Measurements from ENCODE around the gene PDXP. TPM values are rescaled to one million over a fixed set of nuclear protein-coding genes. Genes with fewer than 3 reads are reported as not detected.

The PDXP gene, protein sequence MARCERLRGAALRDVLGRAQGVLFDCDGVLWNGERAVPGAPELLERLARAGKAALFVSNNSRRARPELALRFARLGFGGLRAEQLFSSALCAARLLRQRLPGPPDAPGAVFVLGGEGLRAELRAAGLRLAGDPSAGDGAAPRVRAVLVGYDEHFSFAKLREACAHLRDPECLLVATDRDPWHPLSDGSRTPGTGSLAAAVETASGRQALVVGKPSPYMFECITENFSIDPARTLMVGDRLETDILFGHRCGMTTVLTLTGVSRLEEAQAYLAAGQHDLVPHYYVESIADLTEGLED
- total RNA-seq (2022; extraction: Qiagen RNA extraction), result 12.2 to 15.2 TPM (median 13.6 TPM) in 5 replicates

DNA sequence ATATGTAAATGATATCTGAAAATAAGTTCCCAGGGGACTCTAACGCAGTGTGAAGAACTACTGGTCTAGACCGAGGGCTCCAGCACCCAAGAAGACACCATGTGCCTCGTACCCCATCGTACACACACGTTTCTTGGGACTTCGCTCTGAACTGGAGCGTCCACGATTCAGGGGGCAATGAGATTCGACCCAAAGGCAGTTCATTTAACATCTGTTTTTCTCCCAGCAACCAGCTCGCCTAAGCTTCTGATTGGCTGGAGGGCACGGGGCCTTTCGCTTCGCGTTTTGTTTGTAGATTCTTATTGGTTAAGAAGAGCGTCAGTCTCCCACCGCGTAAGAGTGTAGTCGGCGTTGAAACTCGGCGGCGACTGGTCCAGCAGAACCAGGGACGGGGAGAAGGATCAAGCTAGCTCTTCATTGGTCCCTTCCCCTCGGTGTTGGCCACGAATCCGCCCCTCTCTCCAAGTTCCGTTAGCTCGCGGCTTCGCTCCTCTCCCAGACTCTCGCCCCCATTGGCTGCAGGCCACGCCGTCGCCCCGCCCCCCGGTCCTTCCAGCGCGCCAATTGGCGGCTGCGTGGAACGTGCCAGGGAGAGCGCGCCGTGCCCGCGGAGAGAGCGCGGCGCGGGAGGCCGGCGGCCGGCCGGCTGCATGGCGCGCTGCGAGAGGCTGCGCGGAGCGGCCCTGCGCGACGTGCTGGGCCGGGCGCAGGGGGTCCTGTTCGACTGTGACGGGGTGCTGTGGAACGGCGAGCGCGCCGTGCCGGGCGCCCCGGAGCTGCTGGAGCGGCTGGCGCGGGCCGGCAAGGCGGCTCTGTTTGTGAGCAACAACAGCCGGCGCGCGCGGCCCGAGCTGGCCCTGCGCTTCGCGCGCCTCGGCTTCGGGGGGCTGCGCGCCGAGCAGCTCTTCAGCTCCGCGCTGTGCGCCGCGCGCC is at the start of gene PDXP:
TSS of gene PDXP (plus strand) at position 591 of the 933 bp plus-strand sequence. CDS start at position 651, 60 bp downstream.

DNA sequence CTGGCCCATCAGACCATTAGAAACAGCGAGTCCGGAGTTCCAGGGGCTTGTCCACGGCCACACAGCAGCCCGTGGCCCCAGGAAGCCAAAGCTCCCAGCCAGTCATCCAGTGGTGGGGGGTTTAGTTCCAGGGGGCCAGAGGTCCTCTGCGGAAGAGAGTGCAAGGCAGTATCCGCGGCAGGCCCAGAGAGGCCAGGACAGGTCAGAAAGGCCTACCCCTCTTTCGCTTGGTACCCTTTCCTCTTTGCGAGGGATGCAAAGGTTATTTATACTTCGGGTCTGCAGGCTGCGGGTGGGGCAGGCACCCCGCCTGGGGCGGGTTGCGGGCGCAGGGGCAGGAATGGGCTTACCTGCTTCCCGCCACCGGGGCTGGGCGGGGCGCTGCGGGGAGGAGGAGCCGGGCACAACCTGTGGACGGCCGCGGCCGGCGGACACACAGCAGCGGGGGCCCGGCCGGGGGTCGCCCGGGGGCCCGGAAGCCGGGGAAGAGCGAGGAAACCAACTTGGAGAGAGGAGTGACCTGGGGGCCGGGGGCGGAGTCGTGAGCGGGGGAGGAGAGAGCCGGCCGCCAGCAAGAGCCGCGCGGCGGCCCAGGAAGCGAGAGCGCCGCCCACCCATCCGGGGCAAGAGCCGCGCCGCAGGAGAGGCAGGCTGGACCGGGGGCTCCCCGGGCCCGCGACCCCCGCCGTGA is 19.3 kb upstream of the PDXP start, which contains the start of gene SH3BP1:
TSS of gene SH3BP1 (plus strand) at position 600 of the 691 bp plus-strand sequence. CDS start 119 bp downstream, outside the sequence.

DNA sequence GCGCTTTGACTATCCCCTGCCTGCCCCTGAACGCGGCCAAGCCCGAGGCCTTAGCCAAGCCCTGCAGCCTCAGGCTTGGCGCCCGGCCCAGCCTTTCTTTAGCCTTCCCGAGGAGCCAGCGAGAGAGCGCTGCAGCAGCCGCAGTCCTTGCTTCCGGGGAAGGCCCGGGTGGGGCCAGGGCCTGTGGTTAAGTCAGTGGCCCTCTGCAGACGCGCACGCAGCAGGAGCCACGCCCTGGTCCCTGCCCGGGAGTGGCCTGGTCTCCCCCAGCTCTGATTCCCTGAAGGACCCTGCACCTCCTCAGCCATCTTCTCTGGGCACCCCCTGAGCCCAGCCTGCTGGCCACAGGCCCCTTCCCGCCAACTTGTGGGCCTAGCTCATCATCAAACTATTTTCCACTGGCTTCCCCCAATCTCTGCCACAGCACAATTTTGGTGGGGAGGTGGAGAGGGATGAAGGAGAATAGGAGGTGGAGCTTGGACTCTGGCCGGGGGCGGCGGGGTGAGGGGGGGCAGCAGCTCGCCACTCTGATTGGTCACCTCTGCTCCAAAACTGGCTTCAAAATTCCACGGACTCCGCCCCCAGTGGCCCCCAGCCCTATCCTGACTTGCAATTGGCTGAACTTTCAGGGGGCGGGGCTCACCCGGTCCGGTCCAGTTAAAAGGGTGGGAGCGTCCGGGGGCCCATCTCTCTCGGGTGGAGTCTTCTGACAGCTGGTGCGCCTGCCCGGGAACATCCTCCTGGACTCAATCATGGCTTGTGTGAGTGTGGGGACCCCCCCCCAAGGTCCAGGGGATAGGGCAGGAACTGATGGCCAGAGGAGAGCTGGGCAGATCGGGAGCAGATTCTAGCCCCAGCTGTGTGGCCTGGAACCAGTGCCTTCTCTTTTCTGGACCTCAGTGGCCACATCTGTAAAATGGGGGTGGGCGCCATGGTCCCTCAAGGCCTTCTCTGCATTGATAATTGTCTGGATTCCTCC is 16.7 kb downstream of the PDXP start, which contains the start of gene LGALS1:
TSS of gene LGALS1 (plus strand) at position 686 of the 979 bp plus-strand sequence. CDS start at position 753, 67 bp downstream.

DNA sequence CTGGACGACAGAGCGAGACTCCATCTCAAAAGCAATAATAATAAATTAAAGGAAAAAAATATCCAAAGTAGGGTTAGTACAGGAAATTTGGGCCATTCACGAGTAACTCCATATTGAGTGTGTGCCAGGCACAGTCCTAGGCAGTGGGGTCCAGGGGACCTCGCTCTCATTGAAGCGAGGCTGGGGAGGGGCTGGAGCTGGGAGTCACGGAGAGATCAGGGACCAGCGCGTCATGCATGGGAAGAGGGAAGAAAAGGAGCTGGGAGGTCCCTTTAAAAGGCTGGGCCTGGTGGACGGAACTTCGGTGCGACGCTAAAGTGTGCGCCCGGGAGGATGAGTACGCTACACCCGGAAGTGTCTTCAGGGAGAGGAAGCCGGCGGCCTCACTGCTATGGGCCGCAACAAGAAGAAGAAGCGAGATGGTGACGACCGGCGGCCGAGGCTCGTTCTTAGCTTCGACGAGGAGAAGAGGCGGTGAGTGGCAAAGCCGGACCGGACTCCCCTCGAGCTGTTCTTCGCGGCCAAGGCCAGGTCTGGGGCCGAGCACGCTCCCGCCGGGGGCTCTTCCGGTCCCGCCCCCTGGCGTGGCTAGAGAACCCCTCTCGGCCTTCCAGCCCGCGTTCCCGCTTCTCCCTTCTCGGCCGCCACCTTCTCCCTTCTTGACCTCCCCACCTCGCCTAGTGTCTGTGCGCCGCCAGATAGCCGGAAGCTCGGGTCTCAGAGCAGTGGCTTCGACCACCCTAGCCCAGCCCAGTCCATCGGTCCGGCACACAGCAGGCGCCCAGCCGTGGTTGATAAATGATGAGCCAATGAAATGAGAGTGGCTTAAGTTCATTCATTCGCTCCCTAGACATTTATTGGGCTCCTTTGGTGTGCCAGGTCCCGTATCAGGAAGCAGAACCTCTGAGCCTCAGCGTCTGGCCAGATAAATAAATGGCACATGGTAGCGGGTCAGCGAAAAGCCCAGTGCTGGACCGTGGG is 27.8 kb downstream of the PDXP start, which contains the start of gene NOL12:
TSS of gene NOL12 (plus strand) at position 342 of the 981 bp plus-strand sequence. CDS start at position 392, 50 bp downstream.

DNA sequence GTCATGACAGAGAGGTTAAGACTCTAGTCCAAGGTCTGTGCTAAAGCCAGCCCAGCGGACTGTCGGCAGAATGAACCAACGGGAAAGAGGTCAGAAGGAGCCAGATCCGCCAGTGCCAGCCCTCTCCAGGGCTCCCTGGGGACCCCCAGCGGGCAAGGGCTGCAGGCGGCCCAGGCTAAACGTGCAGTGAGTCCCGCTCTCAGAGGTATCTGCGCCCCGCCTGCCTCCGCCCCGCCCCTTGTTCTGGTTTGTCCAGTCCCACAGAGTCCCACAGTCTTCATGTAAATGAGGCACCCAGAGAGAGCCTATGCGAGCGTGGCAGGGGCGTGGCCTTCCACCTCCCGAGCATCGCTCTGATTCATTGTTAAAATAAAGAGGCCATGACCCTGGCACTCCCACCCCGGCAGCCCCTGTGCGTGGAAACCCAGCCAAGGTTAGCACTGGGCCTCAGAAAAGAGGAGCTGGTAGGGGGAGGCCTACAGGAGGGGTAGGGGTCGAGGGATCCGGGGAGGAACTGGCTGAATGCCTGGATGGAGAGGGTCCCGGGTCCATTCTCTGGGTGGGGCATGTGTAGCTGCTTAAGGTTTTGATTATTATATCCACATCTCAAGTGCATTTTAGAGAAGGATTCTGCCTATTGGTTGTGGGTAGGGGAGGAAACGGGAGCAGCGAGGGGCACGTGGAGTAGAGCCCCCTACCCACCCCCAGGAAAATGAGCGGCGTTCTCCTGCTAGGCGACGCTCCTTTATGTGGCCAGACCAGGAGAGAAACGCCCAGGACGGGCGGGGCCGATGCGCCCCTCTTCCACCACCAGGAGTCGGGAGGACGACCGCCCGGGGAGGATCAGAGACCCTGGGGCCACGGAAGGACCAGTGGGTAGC is 38.4 kb downstream of the PDXP start, which contains the start of gene TRIOBP:
TSS of gene TRIOBP (plus strand) at position 392 of the 881 bp plus-strand sequence. CDS start 4,318 bp downstream, outside the sequence.

Other genes with a start within 250 kb of the PDXP start
- 3.8 to 7.2 TPM (median 6.7 TPM) in 5 replicates for gene ELFN2, start 231.2 kb upstream of the PDXP start, total RNA-seq (2022; extraction: Qiagen RNA extraction)
- gene MFNG, start 172.3 kb upstream of the PDXP start, total RNA-seq (2022; extraction: Qiagen RNA extraction), result 0.79 to 1.7 TPM (median 1.2 TPM) in 5 replicates
- gene CARD10, start 139.3 kb upstream of the PDXP start, total RNA-seq (2022; extraction: Qiagen RNA extraction), result 18.5 to 31.8 TPM (median 31.7 TPM) in 5 replicates
- 21.2 to 33.8 TPM (median 32.1 TPM) in 5 replicates for gene CDC42EP1, start 98.2 kb upstream of the PDXP start, total RNA-seq (2022; extraction: Qiagen RNA extraction)
- gene LGALS2, start 78.6 kb upstream of the PDXP start, total RNA-seq (2022; extraction: Qiagen RNA extraction), result 0.15 TPM in 1 of 5 replicates, not detected in the others
- 14.3 to 22.1 TPM (median 21.7 TPM) in 5 replicates for gene GGA1, start 49.9 kb upstream of the PDXP start, total RNA-seq (2022; extraction: Qiagen RNA extraction)
- 0.72 to 2.6 TPM (median 1.2 TPM) in 5 replicates for gene SH3BP1, start 19.1 kb upstream of the PDXP start, total RNA-seq (2022; extraction: Qiagen RNA extraction)
- gene LGALS1, start 16.9 kb downstream of the PDXP start, total RNA-seq (2022; extraction: Qiagen RNA extraction), result 991 to 1,387 TPM (median 1,073 TPM) in 5 replicates
- gene NOL12, start 27.6 kb downstream of the PDXP start, total RNA-seq (2022; extraction: Qiagen RNA extraction), result 23.8 to 33.6 TPM (median 25.7 TPM) in 5 replicates
- gene TRIOBP, start 38.3 kb downstream of the PDXP start, total RNA-seq (2022; extraction: Qiagen RNA extraction), result 24.9 to 36.3 TPM (median 32.0 TPM) in 5 replicates
- gene GCAT, start 149.2 kb downstream of the PDXP start, total RNA-seq (2022; extraction: Qiagen RNA extraction), result 2.6 to 4.2 TPM (median 3.4 TPM) in 5 replicates
- not detected in 5 replicates for gene GALR3, start 164.7 kb downstream of the PDXP start, total RNA-seq (2022; extraction: Qiagen RNA extraction)
- 16.5 to 23.6 TPM (median 22.0 TPM) in 5 replicates for gene ANKRD54, start 185.6 kb downstream of the PDXP start, total RNA-seq (2022; extraction: Qiagen RNA extraction)
- gene EIF3L, start 190.7 kb downstream of the PDXP start, total RNA-seq (2022; extraction: Qiagen RNA extraction), result 260 to 305 TPM (median 269 TPM) in 5 replicates
- 17.5 to 23.4 TPM (median 20.7 TPM) in 5 replicates for gene MICALL1, start 247.6 kb downstream of the PDXP start, total RNA-seq (2022; extraction: Qiagen RNA extraction)

Data from A549 treated with dexamethasone at 1 μM for 4 hours (cell line).